ENCODE results near the gene ZNF484.
"Not testable (repeated sequence)": the region's sequence is repeated elsewhere in the genome, so short reads cannot be mapped to it uniquely, and the experiment has no call there.

GRCh38 chr9:92866600-92866999 lies 11.2 kb downstream of the ZNF484 start:
- TF ChIP-seq CTCF (IDR thresholded peaks at IDR 0.05; ENCODE audit: extremely low read depth in 1 of 2, insufficient read depth in 1 of 2, low read depth in 1 of 2, low read length in 2 of 2); MYC (IDR thresholded peaks at IDR 0.05; ENCODE audit: low read depth, low read length); POLR2A (IDR thresholded peaks at IDR 0.05; ENCODE audit: low read depth, low read length); POLR2AphosphoS5 (IDR thresholded peaks at IDR 0.05; ENCODE audit: insufficient read depth, low read depth, low read length); EZH2 (IDR thresholded peaks at IDR 0.05; ENCODE audit: borderline replicate concordance, low read depth, low read length, severe bottlenecking); GATA2 (IDR thresholded peaks at IDR 0.05; ENCODE audit: insufficient read depth, insufficient read length, low read depth, low read length); FOS (IDR thresholded peaks at IDR 0.05; ENCODE audit: borderline replicate concordance, insufficient read depth, low read length); JUN (IDR thresholded peaks at IDR 0.05; ENCODE audit: borderline replicate concordance, insufficient read depth, insufficient read length, low read depth): not testable (repeated sequence)
